Lower leg skin (tissue), 3 donors: ENCODE results near the gene BPIFB2.

ENCODE experiments used
- POLR2A ChIP-seq, 2 donors: fragments of 450-650 bp; IDR thresholded peaks; one replicate each; pipeline ENCODE4 v1.6.1; 2016 to 2017; ENCODE audit warnings: antibody characterized with exemption in 2 of 2, mild to moderate bottlenecking in 1 of 2, moderate library complexity in 1 of 2
- TF ChIP-seq, protein P1 (sequence below), 3 donors: fragments of 450-650 bp; IDR thresholded peaks; one replicate each; pipeline ENCODE4 v1.5.1; 2016; ENCODE audit warnings: antibody characterized with exemption in 3 of 3, mild to moderate bottlenecking in 3 of 3, moderate library complexity in 2 of 3

DNA sequence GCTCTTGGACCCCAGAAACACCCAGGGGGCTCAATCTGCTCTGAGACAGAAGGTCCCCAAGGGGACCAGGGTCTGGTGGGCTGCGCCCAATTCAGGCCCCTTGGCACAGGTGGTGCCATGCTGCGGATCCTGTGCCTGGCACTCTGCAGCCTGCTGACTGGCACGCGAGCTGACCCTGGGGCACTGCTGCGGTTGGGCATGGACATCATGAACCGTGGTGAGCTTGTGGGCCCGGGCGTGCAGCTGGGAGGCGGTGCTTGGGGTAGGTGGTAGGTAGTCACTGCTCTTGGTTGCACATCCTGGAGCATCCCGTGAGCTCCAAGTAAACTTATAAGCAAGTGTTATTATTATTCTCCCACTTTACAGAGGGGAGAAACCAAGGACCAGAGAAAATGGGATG, 24.0 kb downstream of the BPIFB2 start, which contains the start of gene BPIFB6:
- TF ChIP-seq, protein P1, sequence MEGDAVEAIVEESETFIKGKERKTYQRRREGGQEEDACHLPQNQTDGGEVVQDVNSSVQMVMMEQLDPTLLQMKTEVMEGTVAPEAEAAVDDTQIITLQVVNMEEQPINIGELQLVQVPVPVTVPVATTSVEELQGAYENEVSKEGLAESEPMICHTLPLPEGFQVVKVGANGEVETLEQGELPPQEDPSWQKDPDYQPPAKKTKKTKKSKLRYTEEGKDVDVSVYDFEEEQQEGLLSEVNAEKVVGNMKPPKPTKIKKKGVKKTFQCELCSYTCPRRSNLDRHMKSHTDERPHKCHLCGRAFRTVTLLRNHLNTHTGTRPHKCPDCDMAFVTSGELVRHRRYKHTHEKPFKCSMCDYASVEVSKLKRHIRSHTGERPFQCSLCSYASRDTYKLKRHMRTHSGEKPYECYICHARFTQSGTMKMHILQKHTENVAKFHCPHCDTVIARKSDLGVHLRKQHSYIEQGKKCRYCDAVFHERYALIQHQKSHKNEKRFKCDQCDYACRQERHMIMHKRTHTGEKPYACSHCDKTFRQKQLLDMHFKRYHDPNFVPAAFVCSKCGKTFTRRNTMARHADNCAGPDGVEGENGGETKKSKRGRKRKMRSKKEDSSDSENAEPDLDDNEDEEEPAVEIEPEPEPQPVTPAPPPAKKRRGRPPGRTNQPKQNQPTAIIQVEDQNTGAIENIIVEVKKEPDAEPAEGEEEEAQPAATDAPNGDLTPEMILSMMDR (IDR thresholded peaks at IDR 0.05): no peak
- TF ChIP-seq POLR2A (IDR thresholded peaks at IDR 0.05): no peak
